GM19035 (cell line): ENCODE measurements around the gene CHRNG.
"Not testable (repeated sequence)": the region's sequence is repeated elsewhere in the genome, so short reads cannot be mapped to it uniquely, and the experiment has no call there.

Experiments
- ATAC-seq: cut with Tn5 transposase; IDR thresholded peaks from one replicate; pipeline ENCODE4 v1.9.1; 2021; ENCODE audit not compliant: unreplicated experiment

Gene CHRNG

DNA sequence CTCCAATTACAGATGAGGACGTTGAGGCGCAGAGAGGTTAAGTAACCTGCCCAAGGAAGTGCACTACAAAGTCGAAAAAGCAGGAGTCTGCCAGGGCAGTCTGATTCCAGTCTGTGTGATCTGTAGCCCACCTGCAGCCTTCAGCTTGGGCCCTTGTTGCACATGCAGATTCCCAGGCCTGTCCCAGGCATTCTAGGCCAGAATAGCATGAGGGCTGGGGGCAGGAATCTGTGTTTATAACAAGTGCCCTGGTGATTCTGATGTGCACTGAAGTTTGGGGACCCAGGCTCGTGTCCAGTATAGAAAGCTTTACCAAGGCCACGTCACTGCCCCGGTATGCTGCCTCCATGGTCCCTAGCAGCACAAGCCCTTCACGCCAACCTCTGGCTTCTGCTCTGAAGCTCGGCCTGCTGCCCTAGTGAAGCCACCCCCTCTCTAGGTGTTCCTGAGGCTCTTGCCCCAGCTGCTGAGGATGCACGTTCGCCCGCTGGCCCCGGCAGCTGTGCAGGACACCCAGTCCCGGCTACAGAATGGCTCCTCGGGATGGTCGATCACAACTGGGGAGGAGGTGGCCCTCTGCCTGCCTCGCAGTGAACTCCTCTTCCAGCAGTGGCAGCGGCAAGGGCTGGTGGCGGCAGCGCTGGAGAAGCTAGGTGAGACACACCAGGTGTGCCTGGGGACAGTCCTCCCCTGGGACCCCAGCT lies 4.6 kb downstream of the CHRNG start:
- no peak for ATAC-seq

DNA sequence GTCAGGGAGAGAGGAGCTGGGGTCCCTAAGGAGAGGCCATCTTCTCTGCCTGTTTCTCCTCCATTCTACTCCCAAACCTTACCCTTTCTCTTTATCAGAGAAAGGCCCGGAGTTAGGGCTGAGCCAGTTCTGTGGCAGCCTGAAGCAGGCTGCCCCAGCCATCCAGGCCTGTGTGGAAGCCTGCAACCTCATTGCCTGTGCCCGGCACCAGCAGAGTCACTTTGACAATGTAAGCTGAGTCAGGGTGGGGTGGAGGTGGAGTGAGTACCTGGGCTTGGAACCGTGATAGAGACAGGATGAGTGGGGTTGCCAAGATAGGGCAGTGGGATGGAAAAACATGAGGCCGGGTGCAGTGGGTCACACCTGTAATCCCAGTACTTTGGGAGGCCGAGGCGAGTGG lies 5.2 kb downstream of the CHRNG start:
- ATAC-seq, result no peak

DNA sequence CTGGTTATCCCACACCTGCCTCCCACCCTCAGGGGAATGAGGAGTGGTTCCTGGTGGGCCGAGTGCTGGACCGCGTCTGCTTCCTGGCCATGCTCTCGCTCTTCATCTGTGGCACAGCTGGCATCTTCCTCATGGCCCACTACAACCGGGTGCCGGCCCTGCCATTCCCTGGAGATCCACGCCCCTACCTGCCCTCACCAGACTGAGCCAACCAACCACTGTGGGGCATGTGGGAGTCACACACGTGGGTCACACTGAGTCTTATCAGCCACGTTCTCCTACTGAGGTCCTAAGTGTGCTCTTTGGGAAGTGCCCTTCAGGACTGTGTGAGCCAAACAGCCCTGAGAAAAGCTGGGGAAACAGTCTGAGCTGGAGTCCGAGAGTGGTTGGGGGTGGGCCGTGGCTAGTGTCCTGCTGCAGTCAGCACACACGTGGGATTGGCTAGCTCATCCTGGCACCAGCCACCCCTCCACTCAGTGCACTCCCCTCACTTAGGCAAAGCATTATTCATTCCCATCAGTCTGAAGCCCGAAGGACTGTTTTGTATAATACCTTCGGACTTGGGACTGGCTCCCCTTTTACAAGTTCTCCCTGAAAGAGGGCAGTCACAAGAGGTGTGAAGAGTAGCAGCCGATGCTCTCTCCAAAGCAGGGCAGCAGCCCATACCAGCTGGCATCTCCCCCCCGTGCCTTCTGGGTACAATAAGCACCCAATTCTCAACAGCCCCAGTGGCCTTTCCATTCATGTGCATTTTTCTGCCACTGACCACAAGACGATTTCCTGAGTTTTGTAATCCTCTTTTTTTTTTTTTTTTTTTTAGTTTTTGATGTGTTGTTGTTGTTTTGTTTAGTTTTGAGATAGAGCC lies 6.3 kb downstream of the CHRNG start:
- ATAC-seq, result no peak

DNA sequence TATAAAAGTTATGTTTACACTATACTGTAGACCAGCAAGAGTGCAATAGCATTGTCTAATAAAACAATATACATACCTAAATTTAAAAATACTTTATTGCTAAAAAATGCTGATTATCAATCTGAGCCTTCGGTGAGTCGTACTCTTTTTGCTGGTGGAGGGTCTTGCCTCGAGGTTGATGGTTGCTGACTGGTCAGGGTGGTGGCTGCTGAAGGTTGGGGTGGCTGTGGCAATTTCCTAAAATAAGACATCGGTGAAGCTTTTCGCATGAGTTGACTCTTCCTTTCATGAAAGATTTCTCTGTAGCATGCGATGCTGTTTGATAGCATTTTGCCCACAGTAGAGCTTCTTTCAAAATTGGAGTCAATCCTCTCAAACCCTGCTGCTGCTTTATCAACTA lies 8.5 kb downstream of the CHRNG start:
- ATAC-seq, result no peak

DNA sequence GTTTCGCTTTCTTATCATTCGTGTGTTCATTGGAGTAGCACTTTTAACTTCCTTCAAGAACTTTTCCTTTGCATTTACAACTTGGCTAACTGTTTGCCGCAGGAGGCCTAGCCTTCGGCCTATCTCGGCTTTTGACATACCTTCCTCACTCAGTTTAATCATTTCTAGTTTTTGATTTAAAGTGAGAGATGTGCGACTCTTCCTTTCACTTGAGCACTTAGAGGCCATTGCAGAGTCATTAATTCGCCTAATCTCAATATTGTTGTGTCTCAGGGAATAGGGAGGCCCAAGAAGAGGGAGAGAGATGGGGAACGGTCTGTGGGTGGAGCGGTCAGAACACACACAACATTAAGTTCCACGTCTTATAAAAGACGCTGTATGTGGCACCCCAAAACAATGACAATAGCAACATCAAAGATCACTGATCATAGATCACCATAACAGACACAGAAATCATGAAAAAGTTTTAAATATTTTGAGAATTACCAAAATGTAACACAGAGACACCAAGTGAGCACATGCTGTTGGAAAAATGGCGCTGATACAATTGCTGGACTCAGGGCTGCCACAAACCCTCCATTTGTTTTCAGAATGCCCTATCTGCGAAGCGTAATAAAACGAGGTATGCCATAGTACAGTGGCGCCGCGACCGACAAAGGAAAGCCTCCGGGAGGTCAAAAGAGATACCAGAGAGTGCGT lies 10.3 kb downstream of the CHRNG start:
- ATAC-seq, result no peak

DNA sequence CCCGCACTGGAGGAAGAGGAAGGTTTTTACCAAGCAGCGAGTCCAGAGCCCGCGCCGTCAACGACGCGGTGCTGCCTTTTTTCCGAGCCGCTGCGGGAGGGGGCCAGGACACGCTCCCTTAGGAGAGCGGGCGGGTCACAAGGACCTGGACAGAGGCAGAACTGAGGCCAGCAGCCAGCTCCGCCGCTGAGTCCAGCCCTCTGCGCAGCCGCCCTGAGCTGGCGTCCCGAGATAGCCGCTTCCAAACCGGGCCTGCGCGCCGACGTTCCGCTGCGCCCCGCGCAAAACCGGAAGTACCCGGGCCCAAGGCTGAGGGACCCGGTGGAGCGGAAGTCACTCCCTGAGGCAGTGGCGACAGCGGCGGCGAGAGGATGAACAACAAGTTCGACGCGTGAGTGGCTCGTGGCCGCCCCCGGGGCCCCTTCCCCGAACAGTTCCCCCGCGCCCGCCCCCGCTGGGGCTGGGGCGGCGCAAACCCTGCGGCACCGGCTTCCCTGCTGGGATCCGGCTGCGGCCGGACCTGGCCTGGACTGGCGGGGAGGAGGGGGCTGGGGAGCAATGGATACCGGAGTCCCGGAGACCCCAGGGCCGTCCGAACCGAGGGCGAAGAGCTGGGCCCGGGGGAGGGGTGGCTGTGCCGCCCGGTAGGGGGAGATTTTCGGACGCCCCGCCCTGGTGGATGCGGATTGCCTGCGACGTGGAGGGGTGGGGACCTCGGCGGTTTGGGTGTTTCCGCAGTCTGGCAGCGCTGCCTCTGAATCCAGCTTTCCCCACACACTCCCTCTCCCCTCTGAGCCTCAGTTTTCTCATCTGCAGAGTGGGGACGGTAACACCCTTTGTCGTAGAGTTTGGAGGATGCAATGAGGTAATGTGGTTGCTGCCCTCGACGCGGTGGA lies 11.1 kb downstream of the CHRNG start, which contains the start of the genes EIF4E2 and TIGD1:
EIF4E2 (plus strand) TSS at position 336 of the 896 bp plus-strand sequence; CDS start at position 372, 36 bp downstream.
TIGD1 (minus strand) TSS at position 204 of the 896 bp plus-strand sequence. CDS start 675 bp downstream, outside the sequence.
- peak; percentile 98 for ATAC-seq

DNA sequence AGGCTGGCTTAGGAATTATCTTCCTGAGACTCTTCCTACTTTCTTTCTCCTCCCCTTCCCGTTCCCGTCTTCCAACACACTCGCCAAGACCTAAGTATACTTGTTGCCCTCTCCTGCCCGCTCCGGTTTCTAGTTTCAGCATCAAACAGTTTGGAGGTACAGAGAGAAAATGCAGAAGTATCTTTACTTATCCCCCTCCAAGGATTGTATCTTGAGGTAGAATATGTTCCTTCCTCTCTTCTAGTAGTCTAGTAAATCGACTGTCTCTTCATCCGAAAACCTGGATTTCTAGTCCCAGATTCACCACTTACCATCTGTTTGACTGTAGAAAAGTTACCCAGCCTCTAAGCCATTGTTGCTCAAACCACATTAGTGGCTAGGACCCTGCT lies 11.8 kb downstream of the CHRNG start:
- ATAC-seq, result no peak

DNA sequence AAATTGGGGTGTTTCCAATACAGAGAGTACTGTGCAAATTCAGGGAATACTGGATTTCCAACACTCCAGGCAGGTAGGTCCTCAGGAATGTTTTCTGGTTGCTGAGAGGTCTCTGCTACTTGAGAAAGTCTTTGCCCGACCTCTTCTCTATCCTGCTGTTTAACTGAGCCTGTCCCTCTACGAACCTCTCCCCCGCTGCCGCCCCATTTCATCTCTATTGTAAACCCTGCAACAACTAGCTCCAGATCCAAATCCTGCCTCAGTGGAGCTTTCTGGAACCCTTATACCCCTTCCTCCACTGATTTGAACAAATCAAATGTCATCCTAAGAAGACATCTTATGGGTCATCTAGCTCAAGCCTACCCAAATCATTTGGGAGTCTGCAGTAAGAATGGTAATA lies 12.3 kb downstream of the CHRNG start:
- ATAC-seq, result no peak

DNA sequence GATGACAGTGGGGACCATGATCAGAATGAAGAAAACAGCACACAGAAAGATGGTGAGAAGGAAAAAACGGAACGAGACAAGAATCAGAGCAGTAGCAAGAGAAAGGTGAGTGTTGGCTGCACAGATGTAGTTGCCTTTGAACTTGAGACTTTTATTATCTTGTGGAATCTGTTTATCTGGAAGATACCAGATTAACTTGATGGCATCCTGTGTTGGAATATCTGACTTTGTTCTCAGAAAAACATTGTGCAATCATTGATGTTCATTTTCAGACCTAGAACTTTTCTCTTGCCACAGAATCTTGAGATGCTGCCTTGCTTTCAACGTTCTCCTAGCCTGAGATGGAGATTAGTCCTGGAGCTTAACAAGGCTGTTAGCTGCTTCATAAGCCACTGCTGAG lies 16.9 kb downstream of the CHRNG start:
- no peak for ATAC-seq

DNA sequence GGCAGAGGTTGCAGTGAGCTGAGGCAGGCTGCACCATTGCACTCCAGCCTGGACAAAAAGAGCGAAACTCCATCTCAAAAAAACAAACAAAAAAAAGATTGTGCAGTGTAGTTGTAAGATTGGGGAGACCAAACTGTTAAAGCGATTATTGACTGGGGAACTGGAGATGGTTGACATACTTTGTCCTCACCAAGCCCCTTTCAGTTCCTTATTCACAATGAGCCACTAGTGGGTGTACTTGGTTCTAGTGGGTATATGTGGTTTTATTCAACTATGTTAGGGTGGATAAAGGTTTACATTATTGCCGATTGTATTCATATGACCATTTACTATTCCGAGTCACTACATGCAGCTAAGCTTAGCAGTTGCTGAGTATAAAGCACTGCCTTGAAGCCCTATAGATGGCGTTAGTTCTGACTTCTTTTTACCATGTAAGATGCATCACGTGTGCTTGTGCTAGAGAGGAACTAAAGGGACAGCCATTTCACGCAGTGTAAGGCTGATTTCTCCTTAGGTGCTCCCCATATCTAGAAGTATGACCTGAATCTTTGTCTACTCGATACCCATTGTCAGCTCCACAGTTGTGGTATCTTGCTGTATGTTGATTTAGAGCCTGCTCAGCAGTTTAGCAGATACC lies 23.1 kb downstream of the CHRNG start:
- ATAC-seq, result no peak

DNA sequence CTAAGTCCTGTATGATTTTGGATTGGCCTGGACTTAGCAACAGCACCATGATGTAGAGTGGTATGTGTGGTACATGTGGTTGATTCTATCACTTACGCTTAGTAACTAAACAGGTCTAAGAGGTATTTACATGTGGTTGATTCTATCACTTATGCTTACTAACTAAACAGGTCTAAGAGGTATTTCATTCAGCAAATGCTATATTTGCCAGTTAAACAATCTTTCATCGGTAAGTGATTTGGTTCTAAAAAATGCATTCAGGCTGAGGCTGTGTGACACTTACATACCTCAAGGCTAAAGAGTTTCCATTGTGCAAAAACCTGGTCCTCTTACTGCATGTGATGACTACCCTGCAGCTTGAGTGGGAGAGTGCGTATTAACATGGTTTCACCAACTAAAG lies 24.1 kb downstream of the CHRNG start:
- no peak for ATAC-seq

DNA sequence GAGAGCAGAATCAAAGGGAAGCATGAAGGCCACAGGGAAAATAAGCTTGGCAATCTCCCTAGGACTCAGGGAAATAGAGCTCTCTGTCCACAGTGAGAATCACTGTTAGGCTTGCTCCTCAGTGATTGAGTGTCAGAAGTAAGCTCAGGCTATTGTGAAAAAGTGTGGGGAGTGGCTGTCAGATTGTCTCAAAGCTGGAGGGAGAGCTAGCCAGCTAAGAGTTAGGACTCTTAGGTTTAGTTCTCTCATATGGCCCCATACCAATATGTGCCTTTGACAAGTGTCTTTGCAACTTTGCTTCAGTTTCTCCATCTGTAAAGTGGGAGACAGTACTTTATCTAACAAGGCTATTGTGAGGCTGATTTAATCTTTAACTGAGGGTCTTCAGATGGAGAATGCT lies 28.2 kb downstream of the CHRNG start:
- no peak for ATAC-seq

DNA sequence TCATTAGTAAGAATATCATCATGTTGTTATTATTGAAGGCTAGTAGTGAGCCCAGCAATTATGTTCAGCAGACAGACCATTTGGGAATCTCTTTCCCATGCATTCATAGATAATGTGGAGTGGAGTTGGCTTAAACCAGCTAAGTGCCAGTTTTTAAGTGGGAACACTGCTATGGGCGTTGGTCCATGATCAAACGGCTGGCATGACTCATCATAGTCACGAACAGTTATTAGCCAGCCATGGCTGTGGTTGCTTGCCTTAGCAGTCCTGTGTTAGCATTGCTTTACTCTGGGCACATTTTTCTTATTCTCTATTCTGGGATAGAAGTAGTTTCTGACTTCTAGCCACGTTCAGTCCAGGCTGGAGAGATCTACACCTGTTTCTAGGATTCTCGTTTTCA lies 28.7 kb downstream of the CHRNG start:
- no peak for ATAC-seq

DNA sequence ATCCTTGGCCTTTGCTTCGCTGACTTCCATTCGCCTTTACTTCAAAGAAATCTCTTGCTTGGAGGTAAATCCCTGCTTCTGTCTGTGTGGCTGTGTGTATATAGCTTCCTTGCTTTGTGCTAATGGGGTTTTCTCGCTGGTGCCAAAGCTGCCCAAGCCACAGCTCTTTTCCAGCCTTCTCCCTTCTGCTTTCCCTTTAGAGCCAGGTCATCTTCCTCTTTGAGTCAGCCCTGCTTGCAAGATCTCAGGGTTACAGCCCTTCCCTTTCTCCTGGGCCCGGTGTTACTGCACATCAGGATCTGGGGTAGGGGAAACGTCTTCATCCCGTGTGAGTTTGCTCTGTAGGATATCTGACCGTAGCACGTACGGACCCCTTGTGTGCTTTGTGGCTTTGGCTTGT lies 30.0 kb downstream of the CHRNG start:
- ATAC-seq, result no peak

DNA sequence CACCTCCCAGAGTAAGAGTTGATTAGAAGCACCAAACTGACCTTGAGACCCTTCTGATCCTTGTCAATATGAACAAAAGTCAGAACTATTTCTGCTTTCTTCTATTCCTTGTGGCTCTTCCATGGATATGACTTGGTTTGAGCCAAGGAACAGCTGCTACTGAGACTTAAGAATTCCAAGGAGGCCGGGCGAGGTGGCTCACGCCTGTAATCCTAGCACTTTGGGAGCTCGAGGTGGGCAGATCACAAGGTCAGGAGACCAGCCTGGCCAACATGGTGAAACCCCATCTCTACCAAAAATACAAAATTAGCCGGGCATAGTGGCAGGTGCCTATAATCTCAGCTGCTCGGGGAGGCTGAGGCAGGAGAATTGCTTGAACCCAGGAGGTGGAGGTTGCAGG lies 31.0 kb downstream of the CHRNG start:
- ATAC-seq, result not testable (repeated sequence)

DNA sequence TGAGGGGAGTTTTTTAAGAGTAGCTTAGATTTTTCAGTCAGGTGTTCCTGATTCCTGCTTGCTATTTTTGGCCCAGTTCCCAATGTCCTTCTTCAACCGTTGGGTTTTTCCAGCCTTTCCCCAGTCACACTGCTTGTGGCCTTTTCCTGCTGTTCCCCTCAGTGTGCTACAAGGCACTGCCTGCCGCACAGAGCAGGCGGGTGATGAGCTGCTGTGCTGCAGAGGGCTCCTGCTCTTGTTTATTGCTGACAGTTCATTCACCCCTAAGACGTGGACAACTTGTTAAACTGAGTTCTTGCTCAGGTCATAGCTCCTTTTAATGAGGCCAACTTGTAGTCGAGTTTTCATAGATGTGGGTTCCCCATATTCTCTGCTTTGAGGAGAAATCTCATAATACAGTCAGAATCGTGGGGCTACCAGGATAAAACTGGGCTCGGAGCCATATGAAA lies 31.6 kb downstream of the CHRNG start:
- no peak for ATAC-seq

DNA sequence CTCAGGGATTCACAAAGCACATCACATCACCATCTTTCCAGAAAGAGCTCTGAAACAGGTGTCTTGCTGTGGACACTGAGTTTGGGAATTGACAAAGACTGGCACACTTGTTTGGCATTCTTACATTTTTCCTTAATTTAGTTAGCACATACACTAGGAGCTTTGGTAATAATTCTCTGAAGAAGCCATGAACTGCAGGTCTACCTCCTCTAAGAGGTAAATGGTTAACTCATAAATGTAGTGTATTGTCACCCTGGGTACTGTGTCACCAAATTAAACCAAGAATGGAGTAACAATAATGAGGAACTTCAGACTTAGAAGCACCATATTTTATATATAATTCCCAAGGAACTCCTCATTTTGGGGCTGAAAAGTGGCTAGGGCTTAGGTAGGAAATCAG lies 33.5 kb downstream of the CHRNG start:
- no peak for ATAC-seq

DNA sequence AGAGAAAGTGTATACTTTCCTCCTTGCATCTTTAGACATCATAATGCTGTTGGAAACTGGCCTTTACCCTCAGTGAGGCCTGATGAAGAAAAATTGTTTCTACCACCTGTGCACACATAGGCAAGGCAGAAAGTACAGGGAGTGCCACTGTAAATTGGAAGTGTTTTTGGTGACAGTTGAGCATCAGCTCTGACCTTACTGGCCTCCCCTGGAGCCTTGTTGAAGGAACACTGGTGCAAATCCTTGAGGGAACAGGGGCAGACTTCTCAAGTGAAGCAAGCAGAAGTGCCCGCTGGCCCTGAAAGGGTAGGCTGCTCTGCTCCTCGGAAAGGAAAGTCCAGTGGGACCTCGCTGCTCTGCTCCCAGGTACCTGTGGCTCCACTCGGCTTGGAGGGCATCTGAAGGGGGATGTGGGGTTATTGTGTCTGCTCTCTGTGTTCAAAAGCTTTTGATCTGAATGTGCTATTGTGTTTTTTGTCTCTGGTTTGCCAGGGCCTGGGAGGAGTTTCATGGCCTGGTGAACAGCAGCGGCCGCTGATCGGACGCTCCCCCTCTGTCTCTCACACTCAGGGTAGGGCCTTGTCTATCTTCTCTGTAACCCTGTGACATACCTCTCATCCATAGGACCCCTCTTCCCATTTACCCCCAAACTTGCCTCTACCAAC lies 34.4 kb downstream of the CHRNG start:
- no peak for ATAC-seq

DNA sequence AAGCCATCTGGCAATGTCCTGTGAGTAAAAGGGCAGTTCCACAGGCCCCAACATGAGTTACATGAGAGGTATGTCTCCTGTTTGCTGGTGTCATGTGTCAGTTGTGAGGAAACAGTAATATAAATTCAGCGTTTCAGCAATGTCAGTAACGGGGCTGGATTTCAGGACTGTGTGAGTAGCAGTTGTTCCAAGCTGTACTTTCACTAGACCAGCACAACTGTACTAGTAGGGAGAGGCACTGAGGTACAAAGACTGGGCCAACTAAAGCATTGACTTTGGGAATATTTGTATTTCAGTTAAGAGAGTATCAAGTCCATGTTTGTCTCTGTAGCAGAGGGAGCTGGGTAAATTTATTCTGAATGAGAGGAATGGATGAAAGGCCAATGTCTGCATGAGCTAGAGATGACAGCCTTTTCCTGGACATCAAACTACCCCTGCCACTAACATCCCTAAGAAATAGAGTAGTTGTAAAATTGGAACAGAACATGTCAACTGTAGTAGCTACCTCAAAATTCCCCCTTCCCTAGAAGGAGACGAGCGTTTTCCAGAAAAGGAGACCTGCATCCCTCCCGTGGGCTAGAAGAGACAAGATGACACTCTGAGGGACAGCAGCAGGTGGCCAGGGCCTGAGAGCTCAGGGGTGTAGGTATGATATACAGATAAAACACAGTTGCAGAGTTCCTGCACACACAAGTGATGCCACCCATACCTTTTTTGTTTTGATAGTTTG lies 35.3 kb downstream of the CHRNG start:
- ATAC-seq, result no peak
